GM23338 (cell line): ENCODE data around the gene ADIPOR2. TPM values are rescaled to one million over a fixed set of nuclear protein-coding genes. Genes with fewer than 3 reads are reported as not detected.

Experiments used
- ATAC-seq: fragments of 200-7000 bp; cut with Tn5 transposase; 3 replicates; pipeline ENCODE4 v1.9.1; 2020
- DNase-seq: peaks from one replicate; pipeline ENCODE4 v3.0.0-alpha.2; 2015; ENCODE audit warnings: low spot score
- H2AFZ ChIP-seq: fragments of 200-600 bp; sonication (generic); 2 replicates; pipeline ENCODE4 v1.8.0; 2016; ENCODE audit warnings: antibody characterized with exemption, mild to moderate bottlenecking, moderate library complexity
- H3F3A ChIP-seq: fragments of 200-600 bp; sonication (generic); replicated peaks from 2 replicates; pipeline ENCODE4 v1.8.0; 2017; ENCODE audit warnings: antibody characterized with exemption, mixed run types, low read depth
- H3K27ac ChIP-seq: fragments of 200-600 bp; sonication (generic); 2 replicates; pipeline ENCODE4 v1.6.1; 2016; ENCODE audit warnings: low read depth
- H3K27me3 ChIP-seq: fragments of 200-600 bp; sonication (generic); 2 replicates; pipeline ENCODE4 v1.8.0; 2016; ENCODE audit warnings: mild to moderate bottlenecking, mixed run types, moderate library complexity; ENCODE audit not compliant: insufficient read depth
- H3K36me3 ChIP-seq: fragments of 200-600 bp; sonication (generic); 2 replicates; pipeline ENCODE4 v1.8.0; 2016; ENCODE audit warnings: mild to moderate bottlenecking; ENCODE audit not compliant: insufficient read depth
- H3K4me1 ChIP-seq: fragments of 200-600 bp; sonication (generic); 2 replicates; pipeline ENCODE4 v1.8.0; 2016; ENCODE audit warnings: mild to moderate bottlenecking, moderate library complexity; ENCODE audit not compliant: insufficient read depth
- H3K4me2 ChIP-seq: fragments of 200-600 bp; sonication (generic); 2 replicates; pipeline ENCODE4 v1.7.1; 2017; ENCODE audit warnings: mixed run types
- H3K4me3 ChIP-seq: fragments of 200-600 bp; sonication (generic); 2 replicates; pipeline ENCODE4 v1.6.1; 2016; ENCODE audit warnings: mixed run types
- H3K79me2 ChIP-seq: fragments of 200-600 bp; sonication (generic); replicated peaks from 2 replicates; pipeline ENCODE4 v1.8.0; 2017; ENCODE audit warnings: mild to moderate bottlenecking; ENCODE audit not compliant: insufficient read depth
- H3K9me2 ChIP-seq: fragments of 200-600 bp; sonication (generic); 2 replicates; pipeline ENCODE4 v1.8.0; 2017; ENCODE audit not compliant: insufficient read depth
- H4K20me1 ChIP-seq: fragments of 200-600 bp; sonication (generic); replicated peaks from 2 replicates; pipeline ENCODE4 v1.8.0; 2017; ENCODE audit warnings: mild to moderate bottlenecking; ENCODE audit not compliant: insufficient read depth
- H3K27ac Mint-ChIP-seq: 2 replicates; pipeline ENCODE4 v1.8.0; 2020; ENCODE audit warnings: inconsistent platforms, mild to moderate bottlenecking, moderate library complexity, mixed read lengths
- H3K27me3 Mint-ChIP-seq: 3 replicates; pipeline ENCODE4 v1.8.0; 2022; ENCODE audit warnings: low read depth, mild to moderate bottlenecking, moderate library complexity, mixed read lengths, inconsistent platforms; ENCODE audit not compliant: insufficient read depth, poor library complexity
- H3K36me3 Mint-ChIP-seq: 3 replicates; pipeline ENCODE4 v1.8.0; 2021; ENCODE audit warnings: low read depth, mild to moderate bottlenecking, inconsistent platforms, moderate library complexity, mixed read lengths
- H3K4me1 Mint-ChIP-seq: 3 replicates; pipeline ENCODE4 v1.8.0; 2020; ENCODE audit warnings: mild to moderate bottlenecking, inconsistent platforms, mixed read lengths
- H3K4me3 Mint-ChIP-seq: 3 replicates; pipeline ENCODE4 v1.8.0; 2021; ENCODE audit warnings: moderate library complexity, mild to moderate bottlenecking, inconsistent platforms, mixed read lengths
- H3K9me3 Mint-ChIP-seq: 3 replicates; pipeline ENCODE4 v1.8.0; 2020; ENCODE audit warnings: moderate library complexity, mild to moderate bottlenecking, inconsistent platforms, mixed read lengths
- CREB1 ChIP-seq: fragments of 250-450 bp; sonication (Bioruptor Pico); IDR thresholded peaks from 2 replicates; pipeline ENCODE4 v1.5.0; 2020; ENCODE audit warnings: low read depth, mild to moderate bottlenecking, moderate library complexity
- CTCF ChIP-seq, 2 experiments: fragments of 200-600 bp in 1 of 2; sonication (generic) in 1 of 2; conservative IDR thresholded peaks; 2 replicates each; pipeline versions ENCODE4 v1.5.1 to v1.6.1; 2016 to 2017; ENCODE audit warnings: antibody characterized with exemption in 2 of 2, low read depth in 2 of 2, mild to moderate bottlenecking in 2 of 2, moderate library complexity in 1 of 2
- ETS1 ChIP-seq: IDR thresholded peaks from 2 replicates; pipeline ENCODE4 v1.6.1; 2016; ENCODE audit warnings: antibody characterized with exemption
- EZH2phosphoT487 ChIP-seq: fragments of 200-600 bp; sonication (generic); IDR thresholded peaks from one replicate; pipeline ENCODE4 v1.8.1; 2018; ENCODE audit warnings: antibody characterized with exemption; ENCODE audit not compliant: unreplicated experiment
- JUNB ChIP-seq: IDR thresholded peaks from one replicate; pipeline ENCODE4 v1.6.1; 2016; ENCODE audit warnings: antibody characterized with exemption; ENCODE audit not compliant: unreplicated experiment
- NANOG ChIP-seq: IDR thresholded peaks from 2 replicates; pipeline ENCODE4 v1.6.1; 2016; ENCODE audit warnings: antibody characterized with exemption, borderline replicate concordance
- POLR2AphosphoS5 ChIP-seq: IDR thresholded peaks from 2 replicates; pipeline ENCODE4 v1.6.1; 2016; ENCODE audit warnings: antibody characterized with exemption, low read depth
- REST ChIP-seq: IDR thresholded peaks from one replicate; pipeline ENCODE4 v1.6.1; 2018; ENCODE audit warnings: antibody characterized with exemption; ENCODE audit not compliant: unreplicated experiment
- STAT1 ChIP-seq: IDR thresholded peaks from one replicate; pipeline ENCODE4 v1.6.1; 2016; ENCODE audit warnings: antibody characterized with exemption; ENCODE audit not compliant: unreplicated experiment
- ZNF114 ChIP-seq: fragments of 250-450 bp; sonication (Bioruptor Pico); IDR thresholded peaks from 2 replicates; pipeline ENCODE4 v1.5.0; 2020; ENCODE audit warnings: mild to moderate bottlenecking, moderate library complexity
- ZNF331 ChIP-seq: fragments of 250-450 bp; sonication (Bioruptor Pico); IDR thresholded peaks from 2 replicates; pipeline ENCODE4 v1.5.0; 2020; ENCODE audit warnings: low read depth, mild to moderate bottlenecking, moderate library complexity
- polyA plus RNA-seq: library from polyadenylated mRNA; unstranded; fragments of >200 nt; fragmentation: Nextera tagmentation; extraction: Ambion mirVana; gene quantifications from 2 replicates; pipeline ENCODE4 v1.2.1, GENCODE V29; 2016
- total RNA-seq: library from RNA; depleted of rRNA; stranded (reverse); fragments of >200 nt; shearing (Covaris generic); gene quantifications from 2 replicates; pipeline ENCODE4 v1.2.3, GENCODE V29; 2014

The ADIPOR2 gene
- total and polyA plus RNA-seq, 2 experiments from 2014 or later: 11.7 to 36.2 TPM

- Histone ChIP-seq H3K27ac (peak overlapping the region; percentile 74; the same call in 1 of the 2 replicates), H2AFZ (peak overlapping the region; percentile 94), H3F3A (peaks cover 10% of the 10 kb centered on the region), H3K4me1 (peaks cover 7% of the 10 kb centered on the region; the same call in 1 of the 2 replicates), H3K79me2 (no peaks in the 10 kb centered on the region), H4K20me1 (no peaks in the 10 kb centered on the region; the same call in 1 of the 2 replicates), H3K36me3 (no peaks in the 10 kb centered on the region), H3K9me2 (no peaks in the 10 kb centered on the region), H3K4me2 (peak overlapping the region; percentile 69), H3K4me3 (peak overlapping the region; percentile 59), H3K27me3 (peaks cover 41% of the 10 kb centered on the region)
- ATAC-seq (peak; percentile 88), DNase-seq (peak; percentile 96)
- peaks cover 8% of the 10 kb centered on the region; the same call in 2 of the 3 replicates for H3K9me3 Mint-ChIP-seq
- peaks cover 14% of the 10 kb centered on the region for H3K4me1 Mint-ChIP-seq
- peaks cover 37% of the 10 kb centered on the region for H3K27me3 Mint-ChIP-seq
- no peaks in the 10 kb centered on the region for H3K36me3 Mint-ChIP-seq
- H3K27ac Mint-ChIP-seq: no peak overlapping the region
- H3K4me3 Mint-ChIP-seq: peak overlapping the region; percentile 59
- TF ChIP-seq ZNF331 (CRISPR knock-in tag): no peak
- TF ChIP-seq CREB1: 0 out of 2 replicates have a peak, but pooled peaks have one; percentile 22
- peak; percentile 65 to 87 for TF ChIP-seq CTCF (conservative IDR thresholded peaks at IDR 0.05; ENCODE audit: low read depth in 2 of 2)
Measured at GRCh38 chr12:1662761-1663439, 28.0 kb upstream of the ADIPOR2 start.

GRCh38 chr12:1663440-1664132 is 27.3 kb upstream of the ADIPOR2 start:
- Histone ChIP-seq H3F3A (peaks cover 10% of the 10 kb centered on the region), H2AFZ (peak overlapping the region; percentile 94), H3K27ac (no peak overlapping the region), H3K36me3 (no peaks in the 10 kb centered on the region), H4K20me1 (no peaks in the 10 kb centered on the region; the same call in 1 of the 2 replicates), H3K4me2 (peak overlapping the region; percentile 69), H3K79me2 (no peaks in the 10 kb centered on the region), H3K4me3 (peak overlapping the region; percentile 59), H3K4me1 (peaks cover 7% of the 10 kb centered on the region; the same call in 1 of the 2 replicates), H3K27me3 (peaks cover 39% of the 10 kb centered on the region), H3K9me2 (no peaks in the 10 kb centered on the region)
- H3K27ac Mint-ChIP-seq: no peak overlapping the region
- peaks cover 8% of the 10 kb centered on the region; the same call in 2 of the 3 replicates for H3K9me3 Mint-ChIP-seq
- H3K4me1 Mint-ChIP-seq: peaks cover 14% of the 10 kb centered on the region
- peak overlapping the region; percentile 59; the same call in 2 of the 3 replicates for H3K4me3 Mint-ChIP-seq
- DNase-seq (no peak), ATAC-seq (peak; percentile 5; the same call in 2 of the 3 replicates)
- H3K27me3 Mint-ChIP-seq: peaks cover 37% of the 10 kb centered on the region
- H3K36me3 Mint-ChIP-seq: no peaks in the 10 kb centered on the region
- TF ChIP-seq STAT1 (no peak), EZH2phosphoT487 (no peak), NANOG (no peak), ZNF331 (CRISPR knock-in tag) (no peak), JUNB (no peak), REST (no peak), CREB1 (no peak), ETS1 (no peak), ZNF114 (no peak), POLR2AphosphoS5 (no peak)
